Memory B cell (primary cell): Measurements from ENCODE around the gene SOX13.

ENCODE experiments used
- ATAC-seq: fragments of 150-1000 bp; cut with Tn5 transposase; 2 replicates; pipeline ENCODE4 v1.10.0; 2021; ENCODE audit warnings: low read depth, mild to moderate bottlenecking, moderate library complexity
- DNase-seq, 2 donors: peaks; one replicate each; pipeline ENCODE4 v3.0.0; 2022; ENCODE audit warnings: low spot score in 2 of 2
- H3K27ac Mint-ChIP-seq: one replicate; pipeline ENCODE4 v1.8.0; 2022; ENCODE audit warnings: mild to moderate bottlenecking, moderate library complexity, mixed read lengths
- H3K27me3 Mint-ChIP-seq: one replicate; pipeline ENCODE4 v1.8.0; 2022; ENCODE audit warnings: mixed read lengths
- H3K36me3 Mint-ChIP-seq: one replicate; pipeline ENCODE4 v1.8.0; 2022; ENCODE audit warnings: mild to moderate bottlenecking, mixed read lengths
- H3K4me1 Mint-ChIP-seq: one replicate; pipeline ENCODE4 v1.8.0; 2022; ENCODE audit warnings: mixed read lengths
- H3K4me3 Mint-ChIP-seq: one replicate; pipeline ENCODE4 v1.8.0; 2022; ENCODE audit warnings: mild to moderate bottlenecking, moderate library complexity, mixed read lengths
- H3K9me3 Mint-ChIP-seq: one replicate; pipeline ENCODE4 v1.8.0; 2022; ENCODE audit warnings: mixed read lengths

The SOX13 gene

GRCh38 chr1:204074274-204075138, 1.6 kb downstream of the SOX13 start:
- Mint-ChIP-seq H3K27ac (no peak overlapping the region), H3K9me3 (no peaks in the 10 kb centered on the region), H3K4me3 (peak overlapping the region; percentile 74), H3K36me3 (no peaks in the 10 kb centered on the region), H3K27me3 (peaks cover 25% of the 10 kb centered on the region), H3K4me1 (peaks cover 12% of the 10 kb centered on the region)
- ATAC-seq: no peak
- no peak for DNase-seq

- DNase-seq: no peak
- Mint-ChIP-seq H3K27ac (no peak overlapping the region), H3K36me3 (no peaks in the 10 kb centered on the region), H3K9me3 (no peaks in the 10 kb centered on the region), H3K27me3 (peaks cover 22% of the 10 kb centered on the region), H3K4me3 (peak overlapping the region; percentile 64), H3K4me1 (peaks cover 12% of the 10 kb centered on the region)
- no peak for ATAC-seq
These were observed 2.2 kb downstream of the SOX13 start for GRCh38 chr1:204075139-204075521.

- ATAC-seq: no peak
- Mint-ChIP-seq H3K27me3 (peaks cover 20% of the 10 kb centered on the region), H3K27ac (no peak overlapping the region), H3K4me3 (peak overlapping the region; percentile 9), H3K36me3 (no peaks in the 10 kb centered on the region), H3K4me1 (peaks cover 12% of the 10 kb centered on the region), H3K9me3 (no peaks in the 10 kb centered on the region)
- DNase-seq: no peak
These were observed 3.3 kb downstream of the SOX13 start for GRCh38 chr1:204075890-204076846.

DNA sequence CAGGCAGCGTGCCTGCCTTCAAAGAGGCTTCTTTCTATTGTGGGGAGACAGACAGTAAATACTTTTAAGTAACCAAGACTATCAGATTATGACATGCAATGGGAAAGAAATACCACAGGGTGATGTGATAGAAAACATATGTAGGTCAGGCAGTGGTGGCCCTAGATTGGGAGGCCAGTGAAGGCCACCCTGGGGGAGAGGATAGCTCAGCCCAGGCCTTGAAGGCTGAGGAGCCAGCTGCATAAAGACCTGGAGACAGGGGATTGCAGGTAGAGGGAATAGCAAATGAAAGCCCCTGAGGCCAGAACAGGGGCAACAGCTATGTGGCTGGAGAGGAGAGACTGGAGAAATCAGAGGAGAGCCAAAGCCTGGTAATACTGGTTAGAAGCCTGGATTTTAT, 4.0 kb downstream of the SOX13 start:
- H3K36me3 Mint-ChIP-seq: no peaks in the 10 kb centered on the region
- H3K4me1 Mint-ChIP-seq: peaks cover 12% of the 10 kb centered on the region
- no peak overlapping the region for H3K4me3 Mint-ChIP-seq
- no peaks in the 10 kb centered on the region for H3K9me3 Mint-ChIP-seq
- no peak for ATAC-seq
- H3K27ac Mint-ChIP-seq: no peak overlapping the region
- peaks cover 19% of the 10 kb centered on the region for H3K27me3 Mint-ChIP-seq
- no peak for DNase-seq

GRCh38 chr1:204077979-204078696, 5.2 kb downstream of the SOX13 start:
- ATAC-seq: no peak
- DNase-seq: no peak
- peaks cover 19% of the 10 kb centered on the region for H3K27me3 Mint-ChIP-seq
- no peaks in the 10 kb centered on the region for H3K9me3 Mint-ChIP-seq
- H3K27ac Mint-ChIP-seq: no peak overlapping the region
- H3K36me3 Mint-ChIP-seq: no peaks in the 10 kb centered on the region
- peaks cover 10% of the 10 kb centered on the region for H3K4me1 Mint-ChIP-seq
- H3K4me3 Mint-ChIP-seq: no peak overlapping the region

- no peaks in the 10 kb centered on the region for H3K36me3 Mint-ChIP-seq
- no peak for ATAC-seq
- no peak for DNase-seq
- H3K9me3 Mint-ChIP-seq: no peaks in the 10 kb centered on the region
- H3K27me3 Mint-ChIP-seq: peaks cover 19% of the 10 kb centered on the region
- H3K27ac Mint-ChIP-seq: no peak overlapping the region
- peaks cover 4% of the 10 kb centered on the region for H3K4me1 Mint-ChIP-seq
- H3K4me3 Mint-ChIP-seq: no peak overlapping the region
These were observed 6.7 kb downstream of the SOX13 start for GRCh38 chr1:204079608-204079999.

- Mint-ChIP-seq H3K9me3 (no peaks in the 10 kb centered on the region), H3K36me3 (no peaks in the 10 kb centered on the region), H3K27me3 (peaks cover 19% of the 10 kb centered on the region), H3K4me1 (peaks cover 4% of the 10 kb centered on the region), H3K27ac (no peak overlapping the region), H3K4me3 (no peak overlapping the region)
- ATAC-seq (no peak), DNase-seq (no peak)
These were observed 7.4 kb downstream of the SOX13 start for GRCh38 chr1:204080163-204080903.

DNA sequence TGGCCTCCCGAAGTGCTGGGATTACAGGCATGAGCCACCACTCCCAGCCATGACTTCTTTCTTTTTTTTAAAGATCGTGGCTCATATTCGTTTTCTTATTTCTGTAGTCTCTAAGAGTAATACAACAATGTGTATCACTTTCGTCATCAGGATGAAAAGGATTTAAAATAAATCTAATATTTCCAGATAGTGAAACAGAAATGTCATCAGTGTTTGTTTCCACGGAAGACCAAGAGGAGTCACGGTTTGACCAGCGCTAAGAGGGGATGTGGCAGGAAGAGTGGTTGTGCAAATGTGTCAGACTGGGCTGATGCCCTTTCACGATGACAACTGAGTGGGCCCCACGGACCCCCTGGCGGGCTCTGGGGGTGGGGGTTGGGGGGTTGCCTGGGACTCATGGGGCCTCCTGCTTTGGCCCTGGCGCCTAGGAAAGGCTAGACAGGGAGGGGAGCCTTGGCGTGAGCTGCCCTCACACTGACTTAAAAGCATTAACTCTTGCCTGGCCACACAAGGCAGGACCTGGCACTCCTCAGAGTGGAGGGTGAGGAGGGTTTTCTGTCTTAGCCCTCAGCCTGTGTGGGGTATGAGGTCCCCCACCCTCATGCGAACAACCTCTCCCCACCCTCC, 8.4 kb downstream of the SOX13 start:
- DNase-seq (no peak), ATAC-seq (no peak)
- peaks cover 15% of the 10 kb centered on the region for H3K27me3 Mint-ChIP-seq
- no peak overlapping the region for H3K4me3 Mint-ChIP-seq
- H3K36me3 Mint-ChIP-seq: no peaks in the 10 kb centered on the region
- no peaks in the 10 kb centered on the region for H3K9me3 Mint-ChIP-seq
- H3K4me1 Mint-ChIP-seq: no peaks in the 10 kb centered on the region
- no peak overlapping the region for H3K27ac Mint-ChIP-seq

GRCh38 chr1:204081791-204082513, 9.0 kb downstream of the SOX13 start:
- DNase-seq (no peak), ATAC-seq (no peak)
- no peak overlapping the region for H3K4me3 Mint-ChIP-seq
- H3K27me3 Mint-ChIP-seq: peaks cover 13% of the 10 kb centered on the region
- no peaks in the 10 kb centered on the region for H3K9me3 Mint-ChIP-seq
- H3K36me3 Mint-ChIP-seq: no peaks in the 10 kb centered on the region
- H3K27ac Mint-ChIP-seq: no peak overlapping the region
- no peaks in the 10 kb centered on the region for H3K4me1 Mint-ChIP-seq

- no peaks in the 10 kb centered on the region for H3K4me1 Mint-ChIP-seq
- no peaks in the 10 kb centered on the region for H3K36me3 Mint-ChIP-seq
- H3K9me3 Mint-ChIP-seq: no peaks in the 10 kb centered on the region
- no peak overlapping the region for H3K4me3 Mint-ChIP-seq
- no peak overlapping the region for H3K27ac Mint-ChIP-seq
- ATAC-seq (no peak), DNase-seq (no peak)
- peaks cover 9% of the 10 kb centered on the region for H3K27me3 Mint-ChIP-seq
These were observed 10.6 kb downstream of the SOX13 start for GRCh38 chr1:204083491-204083890.

DNA sequence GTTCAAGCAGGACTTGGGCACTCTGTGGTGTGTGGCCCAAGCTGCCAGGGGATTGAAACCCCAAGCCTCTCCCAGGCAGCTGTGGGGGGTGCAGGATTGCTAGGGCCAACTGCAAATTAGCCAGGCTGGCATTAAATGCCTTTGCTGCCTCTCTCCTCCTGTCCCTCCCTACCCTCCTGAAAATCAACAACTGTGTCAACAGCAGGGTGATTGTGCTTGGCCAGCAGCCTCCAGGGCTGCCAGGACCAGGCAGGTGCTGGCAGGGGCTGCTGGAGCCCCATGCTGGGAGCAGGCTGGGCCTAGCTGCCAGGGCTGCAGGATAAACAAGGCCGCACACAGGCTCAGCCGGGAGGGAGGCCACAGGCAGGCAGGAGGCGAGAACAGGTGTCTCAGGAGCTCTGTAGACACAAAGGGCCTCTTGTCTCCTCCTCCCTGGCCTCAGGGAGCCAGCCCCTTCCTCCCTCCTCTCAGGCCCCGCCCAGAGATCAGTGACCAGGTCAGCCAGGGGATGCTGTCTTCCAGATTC, 11.4 kb downstream of the SOX13 start:
- H3K36me3 Mint-ChIP-seq: no peaks in the 10 kb centered on the region
- ATAC-seq (no peak), DNase-seq (no peak)
- no peaks in the 10 kb centered on the region for H3K9me3 Mint-ChIP-seq
- no peak overlapping the region for H3K4me3 Mint-ChIP-seq
- no peak overlapping the region for H3K27ac Mint-ChIP-seq
- no peaks in the 10 kb centered on the region for H3K4me1 Mint-ChIP-seq
- peaks cover 9% of the 10 kb centered on the region for H3K27me3 Mint-ChIP-seq

GRCh38 chr1:204085876-204086275, 13.0 kb downstream of the SOX13 start:
- H3K27me3 Mint-ChIP-seq: peaks cover 9% of the 10 kb centered on the region
- no peaks in the 10 kb centered on the region for H3K36me3 Mint-ChIP-seq
- no peak for ATAC-seq
- H3K27ac Mint-ChIP-seq: no peak overlapping the region
- DNase-seq: no peak
- H3K4me1 Mint-ChIP-seq: no peaks in the 10 kb centered on the region
- no peaks in the 10 kb centered on the region for H3K9me3 Mint-ChIP-seq
- H3K4me3 Mint-ChIP-seq: no peak overlapping the region
